ENCODE results near the gene VSIG10.

The VSIG10 gene

DNA sequence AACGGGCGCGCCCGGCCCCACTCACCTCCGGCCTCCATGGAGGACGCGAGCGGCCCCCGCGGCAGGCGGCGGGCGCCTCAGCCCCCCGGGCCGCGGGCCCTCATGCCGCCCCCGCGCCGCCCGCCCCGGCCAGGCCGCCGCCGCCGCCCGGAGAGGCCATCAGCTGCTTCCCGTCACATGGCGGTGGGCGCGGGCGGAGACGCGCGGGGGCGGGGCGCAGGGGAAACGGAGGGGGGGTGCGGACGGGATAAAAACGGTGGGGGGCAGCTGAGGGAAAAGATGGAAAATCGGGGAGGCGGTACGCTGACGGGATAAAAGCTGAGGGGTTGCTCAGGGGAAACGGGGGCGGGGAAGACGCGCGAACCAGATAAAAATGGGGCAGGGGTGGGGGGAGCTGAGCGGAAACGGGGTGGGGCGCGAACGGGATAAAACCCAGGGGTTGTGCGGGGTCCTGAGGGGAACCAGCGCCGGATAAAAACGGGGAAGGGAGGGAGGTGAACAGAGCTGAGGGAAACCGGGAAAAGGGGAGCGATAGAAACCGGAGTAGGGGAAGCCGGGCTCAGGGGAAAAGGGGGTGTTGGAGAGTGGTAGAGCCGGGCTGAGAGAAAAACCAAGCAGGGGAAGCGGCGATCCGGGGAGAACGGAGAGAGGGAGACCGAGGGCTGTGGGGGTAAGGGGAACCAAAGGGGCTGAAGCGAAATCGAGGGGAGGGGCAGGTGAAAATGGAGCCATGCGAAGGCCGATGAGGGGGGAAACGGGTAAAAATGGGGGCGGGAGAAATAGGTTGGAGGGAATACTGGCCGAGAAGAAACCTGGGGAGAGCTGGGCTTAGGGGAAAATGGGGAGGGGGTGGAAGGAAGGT, 42.6 kb downstream of the VSIG10 start, which contains the start of gene WSB2:
Gene WSB2 (minus strand): TSS at position 169 of the 862 bp plus-strand sequence. CDS start 131 bp downstream, at position 38.
- DNase-seq (ENCODE audit: low read depth in 1 of 2, low spot score in 1 of 2): no peak
- no peak for TF ChIP-seq SPI1 (IDR thresholded peaks at IDR 0.05; ENCODE audit: borderline replicate concordance, low read depth)
- TF ChIP-seq GABPA (IDR thresholded peaks at IDR 0.05; ENCODE audit: low read depth): no peak
- no peak for TF ChIP-seq REST (IDR thresholded peaks at IDR 0.05; ENCODE audit: insufficient replicate concordance, low read depth)
- H3K4me3 ChIP-seq (replicated peaks; ENCODE audit: insufficient read depth, low read length): peak within 1 kb of the TSS; percentile 62
- peaks cover 19% of the 10 kb centered on the region for H3K27me3 ChIP-seq (ENCODE audit: insufficient read depth, poor library complexity, severe bottlenecking)
- no peak within 1 kb of the TSS for H3K27ac ChIP-seq (replicated peaks)

GRCh38 chr12:118060301-118061010, 43.4 kb downstream of the VSIG10 start:
- DNase-seq (ENCODE audit: low read depth in 1 of 2, low spot score in 1 of 2): no peak
- TF ChIP-seq POLR2AphosphoS5 (IDR thresholded peaks at IDR 0.05; ENCODE audit: low read depth) (no peak), CTCF (IDR thresholded peaks at IDR 0.05; ENCODE audit: insufficient read depth, low read length) (no peak), REST (IDR thresholded peaks at IDR 0.05; ENCODE audit: insufficient replicate concordance, low read depth) (no peak), SPI1 (IDR thresholded peaks at IDR 0.05; ENCODE audit: borderline replicate concordance, low read depth) (no peak), GABPA (IDR thresholded peaks at IDR 0.05; ENCODE audit: low read depth) (no peak)
- Histone ChIP-seq H3K27ac (replicated peaks) (no peak overlapping the region), H3K27me3 (ENCODE audit: insufficient read depth, poor library complexity, severe bottlenecking) (peaks cover 19% of the 10 kb centered on the region), H3K4me3 (replicated peaks; ENCODE audit: insufficient read depth, low read length) (peak overlapping the region; percentile 62)

GRCh38 chr12:118059341-118060191, 44.2 kb downstream of the VSIG10 start:
- Histone ChIP-seq H3K27ac (replicated peaks) (no peak overlapping the region), H3K4me3 (replicated peaks; ENCODE audit: insufficient read depth, low read length) (no peak overlapping the region), H3K27me3 (ENCODE audit: insufficient read depth, poor library complexity, severe bottlenecking) (peaks cover 19% of the 10 kb centered on the region)
- DNase-seq (ENCODE audit: low read depth in 1 of 2, low spot score in 1 of 2): no peak
- TF ChIP-seq REST (IDR thresholded peaks at IDR 0.05; ENCODE audit: insufficient replicate concordance, low read depth): no peak
- TF ChIP-seq SPI1 (IDR thresholded peaks at IDR 0.05; ENCODE audit: borderline replicate concordance, low read depth): no peak
- TF ChIP-seq POLR2AphosphoS5 (IDR thresholded peaks at IDR 0.05; ENCODE audit: low read depth): no peak
- no peak for TF ChIP-seq CTCF (IDR thresholded peaks at IDR 0.05; ENCODE audit: insufficient read depth, low read length)
- TF ChIP-seq GABPA (IDR thresholded peaks at IDR 0.05; ENCODE audit: low read depth): no peak

Measured in HL-60 (cell line).